Suppressor macrophage treated with lipopolysaccharide for 1 hour (primary cell): ENCODE measurements around the gene HPSE2.
A peak's percentile ranks its signal among the peaks of the same experiment; 100 is the strongest.
"Not testable (repeated sequence)": the region's sequence is repeated elsewhere in the genome, so short reads cannot be mapped to it uniquely, and the experiment has no call there.

Experiments used
- DNase-seq, 3 donors: peaks; one replicate each; pipeline ENCODE4 v3.0.0-alpha.2; 2020 to 2022

HPSE2 gene

GRCh38 chr10:98915911-98916310 is 319.7 kb downstream of the HPSE2 start:
- DNase-seq: no peak

- DNase-seq: no peak
Measured at GRCh38 chr10:98910546-98910945, 325.1 kb downstream of the HPSE2 start.

GRCh38 chr10:98910048-98910447 is 325.6 kb downstream of the HPSE2 start:
- peak in 1 of 3 donors; percentile 4 for DNase-seq

GRCh38 chr10:98908868-98909267 is 326.8 kb downstream of the HPSE2 start:
- DNase-seq: no peak

GRCh38 chr10:98908247-98908646 is 327.4 kb downstream of the HPSE2 start:
- not testable (repeated sequence) for DNase-seq

GRCh38 chr10:98901441-98902110 is 334.1 kb downstream of the HPSE2 start:
- DNase-seq: no peak

GRCh38 chr10:98899018-98899417 is 336.6 kb downstream of the HPSE2 start:
- DNase-seq: no peak

DNA sequence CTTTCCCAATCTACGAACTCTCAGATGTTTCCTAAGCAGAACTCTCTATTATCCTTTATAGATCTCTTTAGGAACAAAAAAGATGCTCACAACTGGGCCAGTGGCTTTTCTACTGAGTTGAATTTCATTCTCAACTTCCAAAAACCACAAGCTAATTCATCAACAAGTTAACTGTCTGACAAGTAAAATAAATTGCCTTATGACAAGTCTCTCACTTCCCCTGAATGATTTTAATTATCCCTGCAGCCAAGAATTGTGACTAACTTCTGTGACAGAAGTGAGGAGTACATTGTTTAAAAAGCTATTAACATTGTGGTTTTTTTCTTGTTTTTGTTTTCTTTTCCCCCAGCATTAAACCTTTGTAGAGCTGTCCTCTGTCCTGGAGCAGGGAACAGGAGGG is 343.1 kb downstream of the HPSE2 start:
- no peak for DNase-seq

- peak; percentile 48 to 88 (median 85) for DNase-seq
Measured at GRCh38 chr10:98886686-98887085, 349.0 kb downstream of the HPSE2 start.

GRCh38 chr10:98885378-98885777 is 350.3 kb downstream of the HPSE2 start:
- DNase-seq: no peak

GRCh38 chr10:98881789-98882188 is 353.9 kb downstream of the HPSE2 start:
- DNase-seq: no peak

DNA sequence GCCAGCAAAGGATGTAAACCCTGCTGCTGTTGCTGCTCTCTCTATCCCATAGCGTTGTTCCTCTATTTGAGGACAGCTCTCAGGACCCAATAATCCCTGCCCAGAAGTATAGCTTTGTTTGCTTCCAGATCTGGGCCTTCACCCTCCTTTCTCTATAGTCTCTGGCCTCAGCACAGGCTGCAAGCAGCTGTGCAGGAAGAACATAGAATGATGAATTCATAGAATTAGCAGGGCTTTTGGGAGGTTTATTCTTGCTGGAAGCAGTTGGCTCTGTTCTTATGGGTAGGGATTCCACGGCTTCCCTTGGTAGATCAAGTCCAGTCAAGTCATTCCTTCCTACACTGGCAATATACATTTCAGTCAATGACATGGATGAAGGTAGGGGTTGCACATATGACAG is 354.7 kb downstream of the HPSE2 start:
- DNase-seq: no peak

- DNase-seq: no peak
Measured at GRCh38 chr10:98878921-98879320, 356.7 kb downstream of the HPSE2 start.

GRCh38 chr10:98878418-98878817 is 357.2 kb downstream of the HPSE2 start:
- DNase-seq: peak in 1 of 3 donors; percentile 3

DNA sequence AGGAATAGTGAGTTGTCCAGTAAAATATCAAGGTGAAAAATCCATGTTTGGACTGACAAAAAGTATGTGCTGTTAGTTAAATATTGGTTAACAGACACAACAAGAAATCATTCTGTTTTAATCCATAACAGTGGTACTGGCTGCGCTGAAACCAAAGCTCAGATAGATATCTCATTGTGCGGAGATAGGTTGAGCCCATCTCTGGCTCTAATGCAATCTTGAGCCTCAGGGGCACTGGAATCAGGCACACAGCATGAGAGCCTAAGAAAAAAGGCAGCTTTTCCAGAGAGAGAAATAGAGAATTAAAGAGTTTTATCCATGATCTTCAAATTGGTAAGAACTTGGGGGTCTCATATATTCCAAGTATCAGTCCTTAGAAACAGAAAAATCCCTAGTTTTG is 373.7 kb downstream of the HPSE2 start:
- DNase-seq: no peak

- DNase-seq: peak in 1 of 3 donors; percentile 4
Measured at GRCh38 chr10:98858525-98858924, 377.1 kb downstream of the HPSE2 start.

DNA sequence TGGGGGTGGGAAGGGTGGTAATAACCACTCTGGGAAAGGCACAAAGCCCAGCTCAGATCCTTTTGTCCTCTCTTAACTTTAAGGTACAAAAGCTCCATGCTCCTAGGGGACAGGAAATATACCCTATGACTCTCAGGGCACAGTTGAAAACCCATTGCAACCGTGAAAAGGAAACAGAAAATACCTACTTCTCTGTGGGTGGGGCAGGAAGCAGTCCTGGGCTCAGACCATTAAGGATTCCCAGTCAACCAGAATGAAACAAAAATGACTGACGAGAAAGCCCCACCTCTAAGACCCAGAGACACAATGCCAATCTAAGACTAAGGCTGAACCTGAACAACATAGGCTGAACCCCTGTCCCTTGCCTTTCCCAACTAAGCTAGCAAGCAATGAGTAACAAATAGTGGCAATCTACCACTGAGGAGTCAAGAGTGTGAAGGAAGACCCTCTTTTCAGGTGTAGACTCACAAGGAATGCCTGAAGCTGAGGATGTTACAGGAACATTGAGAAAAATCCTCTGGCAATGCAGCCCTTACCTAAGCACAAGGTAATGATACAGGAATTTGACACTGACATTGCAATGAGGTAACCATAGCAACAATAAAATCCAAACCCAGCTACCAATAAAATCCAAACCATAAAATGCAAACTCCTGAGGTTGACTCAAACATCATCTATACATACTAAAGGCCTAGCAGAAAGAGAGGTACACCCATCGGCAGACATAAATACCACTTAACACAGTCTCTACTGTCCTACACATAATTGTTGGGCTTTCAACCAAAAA is 380.1 kb downstream of the HPSE2 start:
- no peak for DNase-seq

DNA sequence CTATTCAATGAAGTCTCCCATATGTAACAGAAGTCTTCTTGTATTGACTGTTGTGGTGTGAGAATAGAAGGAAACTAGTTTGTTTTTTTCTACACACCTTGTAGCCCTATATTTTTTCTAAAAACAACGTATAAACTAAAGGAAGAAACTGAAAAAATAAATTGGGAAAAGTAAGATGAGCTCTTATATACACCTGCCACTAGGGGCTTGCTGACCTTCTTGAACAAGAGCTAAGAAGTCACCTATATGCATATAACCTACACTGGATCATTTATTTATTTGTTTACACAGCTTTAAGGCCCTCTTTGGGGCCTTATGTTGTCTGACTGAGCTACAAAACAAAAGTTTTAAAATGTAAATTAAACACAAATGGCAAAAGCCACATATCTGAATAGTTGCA is 383.0 kb downstream of the HPSE2 start:
- no peak for DNase-seq

DNA sequence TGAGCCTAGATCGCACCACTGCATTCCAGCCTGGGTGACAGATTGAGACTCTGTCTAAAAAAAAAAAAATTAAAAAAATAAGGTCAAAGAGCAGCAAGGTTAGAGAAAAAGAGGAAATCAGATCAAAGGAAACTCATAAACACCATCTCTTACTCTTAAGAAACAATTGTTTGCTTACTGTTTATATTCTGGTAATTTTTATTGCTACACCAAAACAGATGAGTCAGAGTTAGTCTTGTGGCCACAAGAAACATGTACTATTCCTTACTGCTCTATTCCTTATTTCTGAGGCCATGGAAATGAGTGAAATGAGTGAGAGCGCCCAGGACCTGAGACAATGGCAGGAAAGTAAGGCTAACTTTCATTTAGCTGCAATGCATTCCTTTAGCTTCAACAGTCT is 387.3 kb downstream of the HPSE2 start:
- DNase-seq: peak in 2 of 3 donors; percentile 7 to 23

- DNase-seq: no peak
Measured at GRCh38 chr10:98846787-98847186, 388.9 kb downstream of the HPSE2 start.

DNA sequence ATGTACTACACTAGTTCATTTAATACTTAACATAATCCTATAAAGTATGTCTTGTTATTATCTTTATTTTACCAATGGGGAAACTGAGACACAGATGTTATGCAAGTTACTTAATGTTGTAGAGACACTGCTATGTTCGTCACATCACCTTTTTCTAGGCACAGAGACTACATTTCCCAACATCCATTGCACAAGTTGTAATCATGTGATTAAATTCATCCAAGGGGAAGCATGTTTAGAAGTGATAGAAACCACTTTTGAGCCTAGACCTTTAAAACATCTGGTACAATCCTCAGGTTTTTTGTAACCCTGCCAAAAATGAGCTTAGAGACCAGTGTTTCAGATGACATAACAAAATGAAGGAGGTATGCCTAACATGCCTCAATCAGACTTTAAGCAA is 402.1 kb downstream of the HPSE2 start:
- no peak for DNase-seq

GRCh38 chr10:98832738-98833137 is 402.9 kb downstream of the HPSE2 start:
- no peak for DNase-seq

DNA sequence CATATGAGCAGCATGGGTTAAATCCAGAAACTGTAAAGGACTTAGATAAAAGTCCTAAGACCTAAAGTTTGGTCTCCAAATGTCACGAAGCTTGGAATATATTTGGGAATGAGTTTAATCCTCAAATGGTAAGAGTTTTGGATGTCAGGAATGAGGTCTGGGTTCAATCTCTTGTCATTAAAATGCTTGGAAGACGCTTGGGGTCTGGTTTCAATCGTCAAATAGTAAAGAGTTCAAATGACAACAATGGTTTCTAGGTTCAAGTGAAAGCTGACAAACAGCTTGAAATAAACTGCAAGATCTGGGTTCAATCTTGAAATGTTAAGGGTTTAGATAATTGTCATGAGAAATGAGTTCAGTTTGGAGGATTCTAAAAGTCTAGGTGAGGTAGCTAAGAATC is 403.5 kb downstream of the HPSE2 start:
- no peak for DNase-seq

- DNase-seq: no peak
Measured at GRCh38 chr10:98831391-98831790, 404.3 kb downstream of the HPSE2 start.

GRCh38 chr10:98825741-98826140 is 409.9 kb downstream of the HPSE2 start:
- no peak for DNase-seq
